NCI-H1417 treated with DMSO at 0.1 percent for 48 hours (cell line): ENCODE results near the gene VASN.
"Not testable (repeated sequence)": the region's sequence is repeated elsewhere in the genome, so short reads cannot be mapped to it uniquely, and the experiment has no call there.

ENCODE experiments used
- DNase-seq: peaks from one replicate; lab custom pipeline; 2025; lab: John Stamatoyannopoulos, UW

The VASN gene

DNA sequence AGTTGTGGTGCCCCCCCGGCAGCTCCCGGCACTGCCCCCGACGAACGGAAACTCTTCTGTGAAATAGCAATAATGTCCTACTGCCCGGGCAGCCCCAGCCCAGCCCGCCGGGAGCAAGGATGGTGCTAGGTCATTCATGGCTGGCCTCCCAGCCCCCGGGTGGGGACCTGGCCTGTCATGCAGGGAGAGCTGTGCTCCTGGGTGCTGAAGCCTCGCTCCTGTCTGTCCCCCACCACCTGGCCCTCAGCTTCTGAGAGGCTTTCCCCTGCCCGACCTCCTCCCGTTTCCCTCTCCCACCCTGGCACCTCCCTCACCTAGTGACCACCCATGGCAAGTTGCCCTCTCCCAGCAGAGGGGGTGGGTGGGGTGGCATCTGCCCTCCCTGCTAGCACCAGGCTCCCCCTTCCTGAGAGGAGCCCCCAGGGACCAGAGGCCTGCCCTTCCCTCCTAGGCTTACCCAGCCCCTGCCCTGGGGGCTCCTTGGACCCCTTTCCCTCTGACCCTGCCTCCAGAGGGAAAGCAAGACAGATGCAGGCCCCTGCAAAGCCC, 34.0 kb upstream of the VASN start:
- no peak for DNase-seq

DNA sequence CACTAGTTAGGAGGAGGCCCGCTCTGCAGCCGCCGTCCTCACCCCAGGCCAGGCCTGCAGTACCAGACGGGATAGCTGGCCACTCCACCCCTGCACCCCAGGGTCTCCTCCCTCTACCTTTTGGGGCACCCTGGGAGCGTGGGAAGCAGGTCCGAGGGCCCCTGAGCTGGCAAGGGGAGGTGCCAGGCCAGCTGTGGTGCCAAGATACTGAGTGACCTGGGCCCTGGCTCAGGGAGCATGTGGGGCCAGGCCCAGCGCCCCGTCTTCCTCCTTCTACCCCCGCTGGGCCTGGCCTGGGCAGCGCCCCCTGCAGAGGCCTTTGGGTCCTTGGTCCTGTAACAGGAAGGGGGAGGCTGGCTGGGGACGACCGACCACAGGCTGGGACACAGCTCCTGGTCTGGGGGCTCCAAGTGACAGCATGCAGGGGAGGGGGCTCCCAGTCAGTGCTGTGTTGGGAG, 33.5 kb upstream of the VASN start:
- no peak for DNase-seq

DNA sequence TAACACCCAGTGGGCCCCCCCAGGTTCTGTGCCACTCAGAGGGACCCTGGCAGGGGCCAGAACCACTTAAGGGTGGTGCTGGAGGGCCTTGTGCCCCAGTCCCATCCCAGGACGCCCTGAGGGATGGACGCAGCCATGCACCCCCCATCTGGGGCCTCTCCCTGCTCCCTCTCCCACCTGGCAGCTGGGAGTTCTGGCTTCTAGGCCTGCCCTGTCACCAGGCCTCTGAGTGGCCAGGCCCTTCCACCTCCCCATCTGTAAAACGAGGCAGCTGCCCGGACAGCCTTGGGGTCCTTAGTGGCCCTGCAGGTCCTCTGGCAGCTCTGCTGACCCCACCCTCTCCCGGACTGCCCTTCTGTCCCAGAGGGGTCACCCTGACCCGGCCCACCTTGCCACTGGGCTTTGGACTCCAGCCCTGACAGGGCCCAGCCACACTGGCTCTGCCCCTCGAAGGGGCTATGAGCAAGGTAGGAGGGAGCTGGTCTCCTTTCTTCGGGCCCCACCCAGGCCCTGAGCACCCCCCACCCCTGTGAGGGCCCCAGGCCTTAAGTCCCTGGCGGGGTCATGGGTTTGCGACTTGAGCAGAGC, 32.8 kb upstream of the VASN start:
- DNase-seq = no peak

DNA sequence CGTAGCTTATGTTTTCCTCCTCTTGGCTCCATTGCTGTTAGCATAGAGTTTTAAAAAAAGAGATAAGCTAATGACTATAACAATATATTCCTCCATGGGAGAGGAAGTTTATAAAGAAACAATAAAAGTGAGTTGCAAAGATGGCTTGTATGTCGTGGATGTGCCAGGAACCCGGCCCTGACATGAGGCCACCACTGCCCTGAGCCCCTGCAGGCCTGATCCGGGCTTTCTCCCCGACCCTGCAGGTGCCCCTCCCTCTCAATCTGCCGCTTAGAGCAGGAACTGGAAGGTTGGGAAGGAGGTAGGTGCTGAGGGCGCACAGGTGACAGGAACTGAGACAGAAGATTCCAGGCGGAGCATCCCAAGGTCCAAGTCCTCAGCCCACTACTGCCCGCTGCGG, 32.2 kb upstream of the VASN start:
- DNase-seq = no peak

DNA sequence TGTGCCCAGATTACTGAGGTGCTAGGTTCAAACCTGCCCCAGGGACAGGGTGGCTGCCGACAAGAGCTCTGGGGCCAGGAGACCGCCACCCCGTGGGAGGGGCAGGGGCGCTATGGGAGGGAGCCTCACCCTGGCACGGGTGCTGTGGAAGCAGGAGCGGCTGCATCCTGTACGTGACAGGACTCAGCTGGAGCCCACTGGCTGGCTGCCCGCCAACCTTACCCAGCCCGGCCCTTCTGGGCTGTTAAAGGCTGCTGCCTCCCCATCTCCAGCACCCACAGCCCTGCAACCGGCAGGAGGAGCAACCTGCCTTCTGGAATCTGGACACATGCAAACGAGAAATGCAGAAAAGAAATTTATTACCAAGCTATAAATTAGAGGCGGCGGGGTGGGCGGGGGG, 31.7 kb upstream of the VASN start:
- no peak for DNase-seq

GRCh38 chr16:4340443-4340842, 31.2 kb upstream of the VASN start:
- DNase-seq = no peak

DNA sequence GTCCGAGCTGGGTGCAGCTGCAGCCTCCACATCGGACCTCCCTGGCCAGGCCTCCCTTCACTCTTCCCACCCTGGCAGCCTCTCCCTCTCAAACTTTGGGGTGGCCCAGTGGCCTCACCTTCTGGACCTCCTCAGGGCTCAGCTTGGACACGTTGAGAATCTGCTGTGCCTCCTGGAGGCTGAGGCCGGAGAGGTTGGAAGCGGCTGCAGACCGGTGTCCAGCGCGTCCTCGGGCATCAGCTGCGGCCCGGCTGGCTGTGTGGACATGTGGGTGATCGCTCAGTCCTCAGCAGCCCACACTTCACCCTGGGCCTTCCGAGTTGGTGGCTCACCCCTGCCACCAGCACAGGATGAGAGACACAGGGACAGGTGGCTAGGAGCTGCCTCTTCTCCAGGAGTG, 30.4 kb upstream of the VASN start:
- DNase-seq = no peak

DNA sequence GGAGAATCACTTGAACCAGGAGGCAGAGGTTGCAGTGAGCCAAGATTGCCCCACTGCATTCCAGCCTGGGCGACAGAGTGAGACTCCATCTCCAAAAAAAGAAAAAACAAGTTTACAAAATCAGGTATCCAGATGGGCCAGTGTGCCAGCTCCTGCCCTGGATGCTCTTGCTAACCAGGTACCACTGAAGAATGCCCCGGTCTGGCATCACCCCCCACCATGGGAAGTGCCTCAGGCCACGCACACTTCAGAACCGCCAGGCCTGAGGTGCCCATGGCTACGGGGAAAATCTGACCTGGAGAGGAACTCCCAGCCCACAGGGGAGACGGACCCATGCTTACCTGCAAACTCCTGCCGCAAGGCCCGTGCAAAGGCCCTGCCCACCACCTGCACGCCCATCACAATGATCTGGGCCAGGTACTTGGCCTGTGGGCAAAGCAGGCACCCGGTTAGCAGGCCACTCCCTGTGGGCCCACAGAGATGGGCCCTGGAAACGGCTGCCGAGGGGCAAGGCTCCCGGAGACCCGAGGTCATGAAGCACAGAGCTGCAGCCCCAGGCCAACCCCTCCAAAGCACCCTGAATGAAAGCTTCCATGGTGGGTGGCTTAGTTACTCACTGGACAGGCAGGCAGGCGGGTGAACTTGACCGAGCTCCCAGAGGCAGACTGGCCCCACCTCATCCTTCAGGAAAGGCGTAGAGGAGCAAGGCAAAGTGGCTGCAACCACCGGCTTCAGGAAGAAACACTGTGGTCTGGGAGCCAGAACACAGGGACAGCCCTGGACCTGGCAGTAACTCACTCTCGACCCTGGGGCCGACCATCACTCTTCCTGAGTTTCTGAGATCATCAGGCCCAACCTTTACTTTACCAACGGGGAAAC, 28.5 kb upstream of the VASN start:
- DNase-seq = no peak

- not testable (repeated sequence) for DNase-seq
These were observed 27.2 kb upstream of the VASN start for GRCh38 chr16:4344300-4344982.

- DNase-seq = peak; percentile 72
These were observed 26.4 kb upstream of the VASN start for GRCh38 chr16:4344983-4345835.

GRCh38 chr16:4345836-4346781, 25.5 kb upstream of the VASN start:
- DNase-seq = no peak

DNA sequence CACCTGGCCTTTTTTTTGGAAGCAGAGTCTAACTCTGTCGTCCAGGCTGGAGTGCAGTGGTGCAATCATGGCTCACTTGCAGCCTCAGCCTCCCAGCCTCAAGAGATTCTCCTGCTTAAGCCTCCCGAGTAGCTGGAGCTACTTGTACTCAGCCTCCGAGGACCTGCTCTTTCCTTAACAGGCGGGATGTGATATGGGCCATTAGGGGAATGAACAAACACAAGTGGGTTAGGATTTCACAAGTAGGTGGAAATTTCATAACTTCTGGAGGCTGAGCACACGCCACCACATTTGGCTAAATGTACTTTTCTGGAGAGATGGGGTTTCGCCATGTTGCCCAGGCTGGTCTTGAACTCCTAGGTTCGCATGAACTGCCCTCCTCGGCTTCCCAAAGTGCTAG, 24.6 kb upstream of the VASN start:
- no peak for DNase-seq

DNA sequence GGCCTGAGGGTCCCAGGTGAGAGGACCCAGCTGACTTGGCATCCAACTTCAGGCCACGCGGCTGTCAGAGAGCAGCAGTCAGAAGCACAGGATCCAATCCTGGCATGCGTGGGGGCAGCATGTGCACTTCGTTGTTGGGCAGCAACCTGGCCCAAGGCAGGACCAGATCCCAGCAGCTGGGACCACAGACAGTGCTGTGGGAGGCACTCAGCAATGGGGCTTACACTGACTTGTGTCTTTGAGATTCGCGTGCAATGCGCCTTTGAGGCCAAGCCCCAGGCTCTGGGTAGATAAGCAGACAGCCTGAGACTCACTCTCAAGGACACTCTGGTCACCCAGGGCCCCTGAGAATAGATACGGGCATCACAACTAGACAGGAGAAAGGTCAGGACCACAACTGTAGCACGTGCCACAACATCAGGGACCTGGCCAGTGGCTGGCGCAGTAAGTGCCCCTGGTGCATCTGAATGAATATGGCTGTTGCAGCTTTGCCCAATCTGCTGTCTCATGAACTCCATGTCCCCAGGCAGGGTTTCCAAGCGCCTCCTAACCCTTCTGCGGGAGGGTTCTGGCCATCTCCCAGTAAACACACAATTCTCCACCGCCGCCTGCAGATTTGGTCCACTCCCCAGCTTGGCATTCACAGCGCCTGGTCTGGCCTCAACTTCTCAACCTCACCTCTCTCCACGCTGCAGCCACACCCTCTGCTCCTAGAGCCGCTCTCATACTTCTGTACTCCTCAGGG, 23.7 kb upstream of the VASN start:
- DNase-seq = no peak

- no peak for DNase-seq
These were observed 22.3 kb upstream of the VASN start for GRCh38 chr16:4349332-4349731.

GRCh38 chr16:4350365-4350786, 21.3 kb upstream of the VASN start:
- DNase-seq = no peak

- peak; percentile 78 for DNase-seq
These were observed 20.6 kb upstream of the VASN start, which contains the start of gene PAM16 for GRCh38 chr16:4350787-4351659. PAM16 (minus strand) TSS chr16:4351321; CDS start chr16:4351234, 87 bp downstream.

DNA sequence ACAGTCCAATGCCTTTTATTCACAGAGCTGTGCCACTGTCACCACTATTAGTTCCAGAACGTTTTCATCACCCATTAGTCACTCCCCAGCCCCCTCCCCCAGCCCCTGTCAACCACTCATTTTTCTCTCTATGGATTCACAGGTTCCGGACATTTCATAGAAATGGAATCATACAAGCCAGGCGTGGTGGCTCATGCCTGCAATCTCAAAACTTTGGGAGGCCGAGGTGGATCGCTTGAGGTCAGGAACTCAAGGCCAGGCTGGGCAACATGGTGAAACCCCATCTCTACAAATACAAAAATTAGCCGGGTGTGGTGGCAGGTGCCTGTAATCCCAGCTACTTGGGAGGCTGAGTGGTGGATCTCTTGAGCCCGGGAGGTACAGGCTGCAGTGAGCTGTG, 19.8 kb upstream of the VASN start:
- DNase-seq = no peak

GRCh38 chr16:4352843-4353242, 18.8 kb upstream of the VASN start:
- DNase-seq = no peak

- DNase-seq = no peak
These were observed 18.0 kb upstream of the VASN start for GRCh38 chr16:4353675-4354074.
